GM19193 (cell line): Measurements from ENCODE around the gene TECR.

Experiments
- POLR2A ChIP-seq: IDR thresholded peaks from 4 replicates; pipeline ENCODE4 v1.6.1; 2011; ENCODE audit not compliant: insufficient read depth, insufficient read length; ENCODE audit errors: extremely low read depth

TECR gene

GRCh38 chr19:14529254-14530004 is at the start of gene TECR:
Gene TECR, plus strand, starts transcription at chr19:14529594. Its CDS starts 103 bp downstream, at chr19:14529697.
- TF ChIP-seq POLR2A: peak; percentile 97

GRCh38 chr19:14479975-14480699 is 49.3 kb upstream of the TECR start:
- no peak for TF ChIP-seq POLR2A

GRCh38 chr19:14480700-14481079 is 48.7 kb upstream of the TECR start:
- no peak for TF ChIP-seq POLR2A

GRCh38 chr19:14482172-14482941 is 47.0 kb upstream of the TECR start:
- TF ChIP-seq POLR2A: no peak

- TF ChIP-seq POLR2A: no peak
Measured at GRCh38 chr19:14487370-14488125, 41.8 kb upstream of the TECR start.

- TF ChIP-seq POLR2A: no peak
Measured at GRCh38 chr19:14492756-14493337, 36.5 kb upstream of the TECR start.

- TF ChIP-seq POLR2A: no peak
Measured at GRCh38 chr19:14494411-14494810, 35.0 kb upstream of the TECR start.

GRCh38 chr19:14494910-14495671 is 34.3 kb upstream of the TECR start:
- TF ChIP-seq POLR2A: no peak

GRCh38 chr19:14495672-14496028 is 33.7 kb upstream of the TECR start:
- TF ChIP-seq POLR2A: no peak

- no peak for TF ChIP-seq POLR2A
Measured at GRCh38 chr19:14496029-14496833, 33.2 kb upstream of the TECR start, which contains the start of gene GIPC1. Gene GIPC1, minus strand, starts transcription at chr19:14496127. Its CDS starts 13,151 bp downstream, at chr19:14482976.

GRCh38 chr19:14496834-14497227 is 32.6 kb upstream of the TECR start:
- no peak for TF ChIP-seq POLR2A

- TF ChIP-seq POLR2A: no peak
Measured at GRCh38 chr19:14497228-14497921, 32.0 kb upstream of the TECR start.
